Spinal cord (tissue), 10 donors: ENCODE measurements around the gene LRMDA. TPM values are rescaled to one million over a fixed set of nuclear protein-coding genes. Genes with fewer than 3 reads are reported as not detected.
A peak's percentile ranks its signal among the peaks of the same experiment; 100 is the strongest.

Source experiments
- DNase-seq, 6 donors: peaks; one replicate each; pipeline versions ENCODE4 v3.0.0 to v3.0.0-alpha.2; 2013 to 2015; ENCODE audit warnings: low spot score in 6 of 6, low read depth in 4 of 6
- H3K27ac ChIP-seq: one replicate; pipeline ENCODE4 v1.5.1; 2013; ENCODE audit warnings: low read depth, low read length, control low read depth
- H3K27me3 ChIP-seq: one replicate; pipeline ENCODE4 v1.6.1; 2013; ENCODE audit warnings: low read length; ENCODE audit not compliant: control insufficient read depth, insufficient read depth
- H3K36me3 ChIP-seq: one replicate; pipeline ENCODE4 v1.6.1; 2013; ENCODE audit warnings: low read length; ENCODE audit not compliant: control insufficient read depth, insufficient read depth
- H3K4me1 ChIP-seq: one replicate; pipeline ENCODE4 v1.6.1; 2013; ENCODE audit warnings: low read length; ENCODE audit not compliant: control insufficient read depth, insufficient read depth
- H3K4me3 ChIP-seq: one replicate; pipeline ENCODE4 v1.5.1; 2013; ENCODE audit warnings: low read depth, low read length, control low read depth
- H3K9me3 ChIP-seq: one replicate; pipeline ENCODE4 v1.6.1; 2013; ENCODE audit warnings: low read length; ENCODE audit not compliant: control insufficient read depth, insufficient read depth
- WGBS: methylation state at CpG from one replicate; pipeline ENCODE4 v1.1.5; 2013; ENCODE audit warnings: missing lambda C conversion rate; ENCODE audit not compliant: insufficient coverage; 5-methylcytosine and 5-hydroxymethylcytosine counted together
- polyA plus RNA-seq, 2 donors: library from polyadenylated mRNA; unstranded; fragments of 120-200 nt; gene quantifications; one replicate each; pipeline ENCODE4 v1.2.1, GENCODE V29; 2013; ENCODE audit not compliant: insufficient read length in 2 of 2
- total RNA-seq, 2 donors: library from RNA; depleted of rRNA in 1 of 2; stranded (reverse); fragments of 120-200 nt in 1 of 2; fragments of >200 nt in 1 of 2; gene quantifications; one replicate each; pipeline versions ENCODE4 v1.2.3 to v1.2.4, GENCODE V29; 2013 to 2014
- donor health status: healthy.

Gene LRMDA
- total and polyA plus RNA-seq, 4 donors, result 5.6 to 9.9 (median 7.2) TPM

DNA sequence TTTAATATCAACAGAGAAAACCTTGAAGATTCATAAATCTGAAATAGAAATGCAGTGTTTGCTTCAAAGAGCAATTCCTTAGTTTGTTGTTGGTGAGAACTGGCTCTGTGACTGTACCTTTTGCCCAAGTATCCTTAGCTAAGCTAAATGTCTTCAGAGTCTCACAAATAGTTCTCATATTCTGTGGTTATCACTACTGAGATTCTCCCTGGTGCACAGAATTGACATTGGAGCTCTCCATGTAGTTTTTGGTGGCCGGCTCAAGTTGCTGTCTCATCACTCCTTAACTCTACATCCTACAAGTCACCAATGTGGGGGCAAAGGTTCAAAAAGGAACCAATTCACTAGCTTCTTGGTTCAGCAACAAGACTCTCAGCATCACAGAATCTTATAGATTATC lies 780.3 kb downstream of the LRMDA start:
- Histone ChIP-seq H3K27me3 (no peaks in the 10 kb centered on the region), H3K36me3 (no peaks in the 10 kb centered on the region)

DNA sequence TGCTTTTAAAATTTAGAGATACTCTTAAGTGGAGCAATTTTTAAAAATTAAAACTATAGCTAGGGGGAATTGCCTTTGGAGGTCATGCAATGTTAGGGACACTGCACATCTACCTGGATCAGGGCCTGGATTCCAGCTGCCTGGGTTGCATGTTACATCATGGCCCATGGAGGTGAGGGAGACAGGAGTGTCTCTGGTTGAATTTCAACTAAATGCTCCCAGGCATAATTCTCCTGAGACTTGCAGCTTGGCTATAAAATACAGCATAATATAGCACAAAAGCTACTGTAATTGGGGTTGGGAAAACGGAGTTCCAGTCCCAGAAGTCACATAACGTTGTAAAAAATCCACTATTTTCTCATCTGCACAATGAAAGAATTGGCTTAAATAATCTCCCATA lies 782.5 kb downstream of the LRMDA start:
- H3K27me3 ChIP-seq, result no peaks in the 10 kb centered on the region

More for the DNA sequence above, 780.3 kb downstream of the LRMDA start:
- H3K9me3 ChIP-seq, result no peaks in the 10 kb centered on the region
- H3K27ac ChIP-seq, result no peak overlapping the region
- no peaks in the 10 kb centered on the region for H3K4me1 ChIP-seq
- no peak overlapping the region for H3K4me3 ChIP-seq
- no peak for DNase-seq
- 100% methylated on average over 1 of the region's 1 CpG for WGBS

DNA sequence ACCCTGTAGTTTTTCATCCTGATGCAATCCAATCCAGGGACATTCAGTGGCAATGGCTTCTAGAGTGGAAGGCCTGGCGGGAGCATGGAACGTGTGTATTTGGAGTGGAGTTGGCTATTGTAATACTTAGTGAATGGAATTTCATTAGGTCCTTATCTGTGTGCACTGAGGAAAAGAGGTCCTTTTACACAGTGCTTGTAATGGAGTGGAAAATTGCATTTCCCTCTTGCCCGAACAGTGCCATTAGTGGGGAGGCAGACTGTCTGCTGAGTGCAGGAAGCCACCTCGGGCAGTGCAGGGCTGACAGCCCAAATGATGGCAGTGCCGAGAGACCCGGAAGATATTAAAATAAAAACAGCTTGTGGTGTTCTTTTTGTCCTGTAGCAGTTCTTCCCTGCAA lies 786.6 kb downstream of the LRMDA start:
- Histone ChIP-seq H3K4me3 (no peak overlapping the region), H3K9me3 (no peaks in the 10 kb centered on the region), H3K36me3 (no peaks in the 10 kb centered on the region), H3K27me3 (no peaks in the 10 kb centered on the region), H3K4me1 (no peaks in the 10 kb centered on the region), H3K27ac (no peak overlapping the region)
- 47% methylated on average over 6 of the region's 6 CpGs for WGBS
- peak in 1 of 6 donors; percentile 68 for DNase-seq

More for the DNA sequence above, 782.5 kb downstream of the LRMDA start:
- H3K36me3 ChIP-seq, result no peaks in the 10 kb centered on the region
- no peaks in the 10 kb centered on the region for H3K4me1 ChIP-seq
- no peaks in the 10 kb centered on the region for H3K9me3 ChIP-seq
- H3K4me3 ChIP-seq, result no peak overlapping the region
- H3K27ac ChIP-seq, result no peak overlapping the region
- no peak for DNase-seq
- WGBS, result no CpG with 5 or more reads among the region's 2 CpGs

DNA sequence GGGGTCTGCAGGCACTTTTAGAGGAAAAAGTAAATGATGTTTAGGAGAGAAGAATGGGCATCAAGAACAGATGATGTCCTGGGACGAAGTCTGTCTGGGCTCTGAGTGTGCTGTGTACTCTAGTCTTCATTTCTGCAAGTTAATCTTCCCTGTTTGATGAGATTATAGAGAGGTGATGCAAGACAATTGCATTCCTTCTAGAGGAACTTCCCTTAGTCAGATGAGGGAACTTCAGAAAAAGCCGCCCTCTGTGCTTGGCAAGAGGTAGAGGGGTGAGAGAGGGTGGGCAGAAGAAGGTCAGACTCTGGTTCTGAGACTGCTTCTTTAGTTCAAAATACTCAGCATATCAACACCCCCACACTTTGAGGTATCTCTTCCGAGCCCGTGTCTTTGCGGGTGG lies 797.9 kb downstream of the LRMDA start:
- Histone ChIP-seq H3K9me3 (no peaks in the 10 kb centered on the region), H3K27ac (no peak overlapping the region), H3K4me1 (no peaks in the 10 kb centered on the region), H3K4me3 (no peak overlapping the region), H3K36me3 (no peaks in the 10 kb centered on the region), H3K27me3 (no peaks in the 10 kb centered on the region)
- no peak for DNase-seq
- WGBS, result 100% methylated on average over 1 of the region's 5 CpGs

DNA sequence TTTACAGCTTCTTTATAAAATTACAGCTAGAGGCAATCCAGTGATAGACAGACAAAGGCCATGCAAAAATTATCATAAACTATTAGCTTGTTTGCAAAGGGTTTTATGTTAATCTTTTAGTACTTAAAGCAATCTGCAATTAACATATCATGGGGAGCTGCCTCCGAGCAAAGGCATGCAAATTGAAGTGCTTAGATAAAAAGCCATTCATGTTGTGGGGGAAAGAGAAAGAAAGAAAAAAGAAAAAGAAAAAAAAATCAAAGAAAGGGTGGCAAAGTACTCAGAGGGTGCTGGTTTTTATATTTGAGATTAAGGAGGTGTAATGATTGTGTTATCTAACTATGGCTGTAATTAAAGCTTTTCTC lies 799.5 kb downstream of the LRMDA start:
- Histone ChIP-seq H3K4me3 (no peak overlapping the region), H3K27ac (no peak overlapping the region), H3K9me3 (no peaks in the 10 kb centered on the region), H3K36me3 (no peaks in the 10 kb centered on the region), H3K27me3 (no peaks in the 10 kb centered on the region), H3K4me1 (no peaks in the 10 kb centered on the region)
- peak in 2 of 6 donors; percentile 35 to 62 for DNase-seq
- WGBS, result no CpG with 5 or more reads among the region's 1 CpG

DNA sequence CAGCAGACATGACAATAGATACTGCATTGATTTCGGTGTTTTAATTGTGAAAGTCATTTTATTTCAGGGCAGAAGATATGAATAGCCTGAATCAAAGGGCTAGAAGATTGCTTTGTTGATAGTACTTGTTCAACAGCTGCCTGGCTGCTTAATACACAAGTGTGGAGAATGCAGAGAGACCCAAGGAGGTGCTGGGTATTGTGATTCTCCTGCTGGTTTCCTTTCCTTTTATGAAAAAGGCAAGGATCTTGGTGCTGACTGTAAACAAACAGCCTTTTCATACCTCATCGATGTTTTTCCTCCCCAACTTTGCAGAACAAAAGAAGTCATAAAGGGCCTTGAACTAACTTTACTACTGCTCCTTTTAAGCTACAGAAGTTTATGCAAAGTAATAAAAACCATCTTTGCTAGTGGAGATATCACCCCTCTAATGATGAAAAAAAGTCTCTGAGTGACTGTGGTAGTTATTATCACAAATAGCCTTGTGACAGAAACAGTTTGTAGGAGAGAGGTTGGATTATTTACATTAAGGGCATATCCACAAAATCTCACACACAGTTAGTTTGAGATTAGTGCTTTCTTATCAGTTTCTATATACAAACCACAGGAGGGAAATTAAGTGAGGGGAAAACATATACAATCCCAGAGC lies 800.0 kb downstream of the LRMDA start:
- H3K4me3 ChIP-seq, result no peak overlapping the region

DNA sequence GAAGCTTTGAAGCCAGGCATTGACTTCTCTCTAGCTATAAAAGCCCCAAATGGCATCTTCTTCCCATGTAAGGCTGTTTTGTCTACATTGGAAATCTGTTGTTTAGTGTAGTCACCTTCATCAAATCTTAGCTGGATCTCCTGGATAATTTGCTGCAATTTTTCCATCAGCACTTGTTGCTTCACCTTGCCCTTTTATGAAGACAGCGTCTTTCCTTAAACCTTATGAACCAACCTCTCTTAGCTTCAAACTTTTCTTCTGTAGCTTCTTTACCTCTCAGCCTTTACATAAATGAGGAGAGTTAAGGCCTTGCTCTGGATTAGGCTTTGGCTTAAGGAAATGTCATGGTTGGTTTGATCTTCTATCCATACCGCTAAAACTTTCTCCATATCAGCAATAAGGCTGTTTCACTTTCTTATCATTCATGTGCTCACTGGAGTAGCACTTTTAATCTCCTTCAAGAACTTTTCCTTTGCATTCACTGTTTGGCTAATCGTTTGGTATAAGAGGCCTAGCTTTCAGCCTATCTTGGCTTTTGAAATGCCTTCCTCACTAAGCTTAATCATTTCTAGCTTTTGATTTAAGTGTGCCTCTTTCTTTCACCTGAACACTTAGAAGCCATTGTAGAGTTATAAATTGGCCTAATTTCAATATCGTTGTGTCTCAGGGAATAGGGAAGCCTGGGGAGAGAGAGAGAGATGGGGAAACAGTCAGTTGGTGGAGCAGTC lies 803.2 kb downstream of the LRMDA start:
- no CpG with 5 or more reads among the region's 4 CpGs for WGBS
- Histone ChIP-seq H3K27ac (no peak overlapping the region), H3K4me1 (no peaks in the 10 kb centered on the region), H3K36me3 (no peaks in the 10 kb centered on the region), H3K27me3 (no peaks in the 10 kb centered on the region), H3K4me3 (no peak overlapping the region), H3K9me3 (no peaks in the 10 kb centered on the region)
- DNase-seq, result no peak

More for the DNA sequence above, 800.0 kb downstream of the LRMDA start:
- Histone ChIP-seq H3K4me1 (no peaks in the 10 kb centered on the region), H3K9me3 (no peaks in the 10 kb centered on the region), H3K27ac (no peak overlapping the region), H3K36me3 (no peaks in the 10 kb centered on the region), H3K27me3 (no peaks in the 10 kb centered on the region)
- peak in 2 of 6 donors; percentile 33 to 52 for DNase-seq
- 13% methylated on average over 1 of the region's 2 CpGs for WGBS

DNA sequence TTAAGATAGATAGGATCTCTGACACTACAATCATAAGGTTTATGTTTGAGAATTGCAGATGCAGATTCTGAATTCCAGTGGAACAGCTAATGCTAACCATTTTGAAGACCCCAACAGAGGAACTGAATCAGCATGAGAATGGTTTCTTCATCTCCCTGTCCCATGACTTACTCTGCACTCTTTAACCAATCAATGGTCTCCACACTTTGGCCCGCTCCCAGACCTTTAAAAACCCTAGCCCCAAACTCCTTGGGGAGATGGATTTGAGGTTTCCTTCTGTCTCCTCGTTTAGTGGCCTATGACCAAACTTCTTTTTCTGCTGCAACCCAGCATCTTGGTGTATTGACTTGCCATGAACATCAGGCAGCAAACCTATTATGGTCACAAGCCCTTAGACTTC lies 804.9 kb downstream of the LRMDA start:
- Histone ChIP-seq H3K27me3 (no peaks in the 10 kb centered on the region), H3K36me3 (no peaks in the 10 kb centered on the region), H3K9me3 (no peaks in the 10 kb centered on the region), H3K4me3 (no peak overlapping the region), H3K4me1 (no peaks in the 10 kb centered on the region), H3K27ac (no peak overlapping the region)
- no peak for DNase-seq
- no CpG with 5 or more reads among the region's 2 CpGs for WGBS

DNA sequence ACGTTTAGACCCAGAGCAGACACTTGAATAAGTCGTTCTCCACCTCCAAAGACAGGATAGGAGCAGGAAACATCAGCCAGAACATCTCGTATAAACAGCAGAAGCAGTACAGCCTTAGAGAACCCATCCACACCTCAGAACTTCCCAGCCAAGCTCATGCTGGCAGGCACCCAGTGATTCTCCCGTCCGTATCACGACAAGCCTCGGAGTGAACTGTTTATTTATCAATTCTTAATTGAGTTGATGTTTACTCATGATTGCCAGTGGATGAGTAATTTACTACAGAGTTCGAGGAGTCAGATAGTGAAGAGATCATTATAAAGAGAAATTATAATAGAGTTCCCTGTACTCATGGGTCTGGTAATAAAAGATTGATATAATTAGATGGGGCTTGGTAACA lies 811.5 kb downstream of the LRMDA start:
- Histone ChIP-seq H3K27me3 (no peaks in the 10 kb centered on the region), H3K36me3 (no peaks in the 10 kb centered on the region), H3K9me3 (no peaks in the 10 kb centered on the region), H3K4me1 (no peaks in the 10 kb centered on the region), H3K4me3 (no peak overlapping the region), H3K27ac (no peak overlapping the region)
- WGBS, result no CpG with 5 or more reads among the region's 8 CpGs
- DNase-seq, result peak in 1 of 6 donors; percentile 6
